Naive thymus-derived CD4-positive, alpha-beta T cell (primary cell): Measurements from ENCODE around the gene HBD. TPM values are rescaled to one million over a fixed set of nuclear protein-coding genes. Genes with fewer than 3 reads are reported as not detected.

Experiments
- polyA plus RNA-seq, 2 donors: library from polyadenylated mRNA; unstranded; fragments of 300-500 nt; fragmentation: Illumina TruSeq; gene quantifications; one replicate each; pipeline ENCODE4 v1.2.3, GENCODE V29; 2021
- total RNA-seq, 6 experiments: library from RNA in 5 of 6; stranded (reverse) in 5 of 6; gene quantifications; 1 replicate in 5 of 6; 2 replicates in 1 of 6; pipeline ENCODE4 v1.2.3 and lab custom pipeline; 2021 to 2026

The HBD gene
- total and polyA plus RNA-seq, 7 experiments from 2014 or later: not detected

Other genes starting within 250 kb of the HBD start
- gene OR51L1, start 239.6 kb downstream of the HBD start, total RNA-seq: not detected
- not detected for gene OR51L1, start 239.6 kb downstream of the HBD start, polyA plus RNA-seq
- not detected for gene OR52J3, start 188.0 kb downstream of the HBD start, total RNA-seq
- not detected for gene OR52J3, start 188.0 kb downstream of the HBD start, polyA plus RNA-seq
- not detected for gene OR52E2, start 174.9 kb downstream of the HBD start, total RNA-seq
- gene OR52E2, start 174.9 kb downstream of the HBD start, polyA plus RNA-seq: not detected
- gene OR52E1, start 164.9 kb downstream of the HBD start, total RNA-seq: not detected
- gene OR52E1, start 164.9 kb downstream of the HBD start, polyA plus RNA-seq: not detected
- gene OR52A5, start 96.1 kb downstream of the HBD start, total RNA-seq: not detected
- not detected for gene OR52A5, start 96.1 kb downstream of the HBD start, polyA plus RNA-seq
- not detected for gene OR52A1, start 79.7 kb downstream of the HBD start, total RNA-seq
- gene OR52A1, start 79.7 kb downstream of the HBD start, polyA plus RNA-seq: not detected
- gene OR51V1, start 33.8 kb downstream of the HBD start, total RNA-seq: not detected
- gene OR51V1, start 33.8 kb downstream of the HBD start, polyA plus RNA-seq: not detected
- gene HBB, start 7.4 kb downstream of the HBD start, total RNA-seq: 10 to 100 TPM in 1 of 5 experiments, under 1 TPM in 1, not detected in 3; 1.00 to 56.2 TPM
- under 1 TPM; 0.67 to 0.91 TPM for gene HBB, start 7.4 kb downstream of the HBD start, polyA plus RNA-seq
- gene HBG1, start 15.4 kb upstream of the HBD start, total RNA-seq: not detected
- not detected for gene HBG1, start 15.4 kb upstream of the HBD start, polyA plus RNA-seq
- gene HBG2, start 20.3 kb upstream of the HBD start, total RNA-seq: not detected
- not detected for gene HBG2, start 20.3 kb upstream of the HBD start, polyA plus RNA-seq
- gene HBE1, start 35.5 kb upstream of the HBD start, total RNA-seq: not detected
- gene HBE1, start 35.5 kb upstream of the HBD start, polyA plus RNA-seq: not detected
- gene OR51B4, start 67.5 kb upstream of the HBD start, total RNA-seq: not detected
- gene OR51B4, start 67.5 kb upstream of the HBD start, polyA plus RNA-seq: not detected
- gene OR51B2, start 89.8 kb upstream of the HBD start, total RNA-seq: not detected
- not detected for gene OR51B2, start 89.8 kb upstream of the HBD start, polyA plus RNA-seq
- gene OR51B5, start 109.0 kb upstream of the HBD start, total RNA-seq: under 1 TPM in 1 of 5 experiments, not detected in 4; 0.48 TPM
- gene OR51B5, start 109.0 kb upstream of the HBD start, polyA plus RNA-seq: not detected
- not detected for gene OR51B6, start 117.0 kb upstream of the HBD start, total RNA-seq
- not detected for gene OR51B6, start 117.0 kb upstream of the HBD start, polyA plus RNA-seq
- gene OR51M1, start 149.3 kb upstream of the HBD start, total RNA-seq: not detected
- gene OR51M1, start 149.3 kb upstream of the HBD start, polyA plus RNA-seq: not detected
- gene OR51Q1, start 187.6 kb upstream of the HBD start, total RNA-seq: not detected
- not detected for gene OR51Q1, start 187.6 kb upstream of the HBD start, polyA plus RNA-seq
- not detected for gene OR51I1, start 207.0 kb upstream of the HBD start, total RNA-seq
- not detected for gene OR51I1, start 207.0 kb upstream of the HBD start, polyA plus RNA-seq
- not detected for gene OR51I2, start 214.8 kb upstream of the HBD start, total RNA-seq
- gene OR51I2, start 214.8 kb upstream of the HBD start, polyA plus RNA-seq: not detected